ENCODE results near the gene CRACR2A. TPM values are rescaled to one million over a fixed set of nuclear protein-coding genes. Genes with fewer than 3 reads are reported as not detected.

Gene CRACR2A
- total and polyA plus RNA-seq, 10 of the 15 experiments (the other 5 are each of a cell fraction or from before 2014, with no cell fraction given) = 2.1 to 18.0 (median 13.2) TPM

DNA sequence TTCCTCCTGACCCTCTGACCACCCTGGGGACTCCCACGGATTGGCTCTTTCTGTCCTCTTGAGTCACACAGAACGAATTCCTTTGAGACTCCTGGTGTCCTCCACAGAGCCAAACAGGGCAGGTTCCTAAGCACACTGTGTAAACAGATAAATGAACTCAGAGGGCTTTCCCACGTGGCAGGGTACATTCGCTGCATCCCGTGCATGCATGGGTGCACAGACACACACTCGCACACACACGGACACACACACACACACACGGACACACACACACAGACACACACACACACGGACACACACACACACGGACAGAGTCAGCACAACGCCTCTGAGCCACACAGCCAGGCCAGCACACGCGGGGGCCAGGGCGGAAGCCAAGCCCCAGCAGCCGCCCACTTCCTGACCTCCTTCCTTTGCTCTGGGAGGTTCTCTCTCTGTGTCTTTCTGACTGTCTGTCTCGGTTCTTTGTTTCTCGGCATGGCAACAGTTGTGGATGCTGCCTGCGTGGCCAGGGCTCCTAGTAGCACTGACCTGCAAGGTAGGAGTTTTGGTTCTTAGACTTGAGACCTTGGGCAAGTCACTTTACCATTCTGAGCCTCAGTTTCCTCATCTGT, 706 bp downstream of the CRACR2A start (continued):
- TF ChIP-seq, protein P1, sequence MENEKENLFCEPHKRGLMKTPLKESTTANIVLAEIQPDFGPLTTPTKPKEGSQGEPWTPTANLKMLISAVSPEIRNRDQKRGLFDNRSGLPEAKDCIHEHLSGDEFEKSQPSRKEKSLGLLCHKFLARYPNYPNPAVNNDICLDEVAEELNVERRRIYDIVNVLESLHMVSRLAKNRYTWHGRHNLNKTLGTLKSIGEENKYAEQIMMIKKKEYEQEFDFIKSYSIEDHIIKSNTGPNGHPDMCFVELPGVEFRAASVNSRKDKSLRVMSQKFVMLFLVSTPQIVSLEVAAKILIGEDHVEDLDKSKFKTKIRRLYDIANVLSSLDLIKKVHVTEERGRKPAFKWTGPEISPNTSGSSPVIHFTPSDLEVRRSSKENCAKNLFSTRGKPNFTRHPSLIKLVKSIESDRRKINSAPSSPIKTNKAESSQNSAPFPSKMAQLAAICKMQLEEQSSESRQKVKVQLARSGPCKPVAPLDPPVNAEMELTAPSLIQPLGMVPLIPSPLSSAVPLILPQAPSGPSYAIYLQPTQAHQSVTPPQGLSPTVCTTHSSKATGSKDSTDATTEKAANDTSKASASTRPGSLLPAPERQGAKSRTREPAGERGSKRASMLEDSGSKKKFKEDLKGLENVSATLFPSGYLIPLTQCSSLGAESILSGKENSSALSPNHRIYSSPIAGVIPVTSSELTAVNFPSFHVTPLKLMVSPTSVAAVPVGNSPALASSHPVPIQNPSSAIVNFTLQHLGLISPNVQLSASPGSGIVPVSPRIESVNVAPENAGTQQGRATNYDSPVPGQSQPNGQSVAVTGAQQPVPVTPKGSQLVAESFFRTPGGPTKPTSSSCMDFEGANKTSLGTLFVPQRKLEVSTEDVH (IDR thresholded peaks at IDR 0.05; ENCODE audit: low read depth, partially characterized antibody) = no peak
- TF ChIP-seq CREM (IDR thresholded peaks at IDR 0.05; ENCODE audit: low read depth) (peak; percentile 59; the same call in 1 of the 2 replicates), SPI1 (IDR thresholded peaks at IDR 0.05; ENCODE audit: borderline replicate concordance, insufficient read depth, low read depth, low read length) (peak; percentile 51; the same call in 1 of the 2 replicates), EED (IDR thresholded peaks at IDR 0.05; ENCODE audit: low read depth) (peak; percentile 65; the same call in 1 of the 2 replicates), MYC (IDR thresholded peaks at IDR 0.05; ENCODE audit: insufficient read depth, insufficient read length, insufficient replicate concordance, low read length, severe bottlenecking) (peak; percentile 98), SIN3A (IDR thresholded peaks at IDR 0.05; ENCODE audit: low read depth, low read length) (peak; percentile 68), HDAC6 (IDR thresholded peaks at IDR 0.05; ENCODE audit: unreplicated experiment) (no peak), KAT2A (conservative IDR thresholded peaks at IDR 0.05; ENCODE audit: control insufficient read depth, low read depth, low read length) (no peak), WRNIP1 (IDR thresholded peaks at IDR 0.05; ENCODE audit: borderline replicate concordance, low read depth, low read length) (no peak), PAX5 (IDR thresholded peaks at IDR 0.05; ENCODE audit: borderline replicate concordance, low read depth, low read length) (peak; percentile 98), BRCA1 (IDR thresholded peaks at IDR 0.05; ENCODE audit: low read depth, low read length) (no peak), TCF7 (IDR thresholded peaks at IDR 0.05; ENCODE audit: borderline replicate concordance) (no peak)
- TF ChIP-seq, protein P2, sequence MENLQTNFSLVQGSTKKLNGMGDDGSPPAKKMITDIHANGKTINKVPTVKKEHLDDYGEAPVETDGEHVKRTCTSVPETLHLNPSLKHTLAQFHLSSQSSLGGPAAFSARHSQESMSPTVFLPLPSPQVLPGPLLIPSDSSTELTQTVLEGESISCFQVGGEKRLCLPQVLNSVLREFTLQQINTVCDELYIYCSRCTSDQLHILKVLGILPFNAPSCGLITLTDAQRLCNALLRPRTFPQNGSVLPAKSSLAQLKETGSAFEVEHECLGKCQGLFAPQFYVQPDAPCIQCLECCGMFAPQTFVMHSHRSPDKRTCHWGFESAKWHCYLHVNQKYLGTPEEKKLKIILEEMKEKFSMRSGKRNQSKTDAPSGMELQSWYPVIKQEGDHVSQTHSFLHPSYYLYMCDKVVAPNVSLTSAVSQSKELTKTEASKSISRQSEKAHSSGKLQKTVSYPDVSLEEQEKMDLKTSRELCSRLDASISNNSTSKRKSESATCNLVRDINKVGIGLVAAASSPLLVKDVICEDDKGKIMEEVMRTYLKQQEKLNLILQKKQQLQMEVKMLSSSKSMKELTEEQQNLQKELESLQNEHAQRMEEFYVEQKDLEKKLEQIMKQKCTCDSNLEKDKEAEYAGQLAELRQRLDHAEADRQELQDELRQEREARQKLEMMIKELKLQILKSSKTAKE (IDR thresholded peaks at IDR 0.05; ENCODE audit: low read depth, poor library complexity, severe bottlenecking) = no peak
- TF ChIP-seq, protein P3, sequence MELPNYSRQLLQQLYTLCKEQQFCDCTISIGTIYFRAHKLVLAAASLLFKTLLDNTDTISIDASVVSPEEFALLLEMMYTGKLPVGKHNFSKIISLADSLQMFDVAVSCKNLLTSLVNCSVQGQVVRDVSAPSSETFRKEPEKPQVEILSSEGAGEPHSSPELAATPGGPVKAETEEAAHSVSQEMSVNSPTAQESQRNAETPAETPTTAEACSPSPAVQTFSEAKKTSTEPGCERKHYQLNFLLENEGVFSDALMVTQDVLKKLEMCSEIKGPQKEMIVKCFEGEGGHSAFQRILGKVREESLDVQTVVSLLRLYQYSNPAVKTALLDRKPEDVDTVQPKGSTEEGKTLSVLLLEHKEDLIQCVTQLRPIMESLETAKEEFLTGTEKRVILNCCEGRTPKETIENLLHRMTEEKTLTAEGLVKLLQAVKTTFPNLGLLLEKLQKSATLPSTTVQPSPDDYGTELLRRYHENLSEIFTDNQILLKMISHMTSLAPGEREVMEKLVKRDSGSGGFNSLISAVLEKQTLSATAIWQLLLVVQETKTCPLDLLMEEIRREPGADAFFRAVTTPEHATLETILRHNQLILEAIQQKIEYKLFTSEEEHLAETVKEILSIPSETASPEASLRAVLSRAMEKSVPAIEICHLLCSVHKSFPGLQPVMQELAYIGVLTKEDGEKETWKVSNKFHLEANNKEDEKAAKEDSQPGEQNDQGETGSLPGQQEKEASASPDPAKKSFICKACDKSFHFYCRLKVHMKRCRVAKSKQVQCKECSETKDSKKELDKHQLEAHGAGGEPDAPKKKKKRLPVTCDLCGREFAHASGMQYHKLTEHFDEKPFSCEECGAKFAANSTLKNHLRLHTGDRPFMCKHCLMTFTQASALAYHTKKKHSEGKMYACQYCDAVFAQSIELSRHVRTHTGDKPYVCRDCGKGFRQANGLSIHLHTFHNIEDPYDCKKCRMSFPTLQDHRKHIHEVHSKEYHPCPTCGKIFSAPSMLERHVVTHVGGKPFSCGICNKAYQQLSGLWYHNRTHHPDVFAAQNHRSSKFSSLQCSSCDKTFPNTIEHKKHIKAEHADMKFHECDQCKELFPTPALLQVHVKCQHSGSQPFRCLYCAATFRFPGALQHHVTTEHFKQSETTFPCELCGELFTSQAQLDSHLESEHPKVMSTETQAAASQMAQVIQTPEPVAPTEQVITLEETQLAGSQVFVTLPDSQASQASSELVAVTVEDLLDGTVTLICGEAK (IDR thresholded peaks at IDR 0.05; ENCODE audit: borderline replicate concordance) = peak; percentile 70; the same call in 1 of the 2 replicates
- TF ChIP-seq, protein P4, sequence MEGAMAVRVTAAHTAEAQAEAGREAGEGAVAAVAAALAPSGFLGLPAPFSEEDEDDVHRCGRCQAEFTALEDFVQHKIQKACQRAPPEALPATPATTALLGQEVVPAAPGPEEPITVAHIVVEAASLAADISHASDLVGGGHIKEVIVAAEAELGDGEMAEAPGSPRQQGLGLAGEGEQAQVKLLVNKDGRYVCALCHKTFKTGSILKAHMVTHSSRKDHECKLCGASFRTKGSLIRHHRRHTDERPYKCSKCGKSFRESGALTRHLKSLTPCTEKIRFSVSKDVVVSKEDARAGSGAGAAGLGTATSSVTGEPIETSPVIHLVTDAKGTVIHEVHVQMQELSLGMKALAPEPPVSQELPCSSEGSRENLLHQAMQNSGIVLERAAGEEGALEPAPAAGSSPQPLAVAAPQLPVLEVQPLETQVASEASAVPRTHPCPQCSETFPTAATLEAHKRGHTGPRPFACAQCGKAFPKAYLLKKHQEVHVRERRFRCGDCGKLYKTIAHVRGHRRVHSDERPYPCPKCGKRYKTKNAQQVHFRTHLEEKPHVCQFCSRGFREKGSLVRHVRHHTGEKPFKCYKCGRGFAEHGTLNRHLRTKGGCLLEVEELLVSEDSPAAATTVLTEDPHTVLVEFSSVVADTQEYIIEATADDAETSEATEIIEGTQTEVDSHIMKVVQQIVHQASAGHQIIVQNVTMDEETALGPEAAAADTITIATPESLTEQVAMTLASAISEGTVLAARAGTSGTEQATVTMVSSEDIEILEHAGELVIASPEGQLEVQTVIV (IDR thresholded peaks at IDR 0.05; ENCODE audit: borderline replicate concordance, partially characterized antibody) = no peak
- TF ChIP-seq, protein P5, sequence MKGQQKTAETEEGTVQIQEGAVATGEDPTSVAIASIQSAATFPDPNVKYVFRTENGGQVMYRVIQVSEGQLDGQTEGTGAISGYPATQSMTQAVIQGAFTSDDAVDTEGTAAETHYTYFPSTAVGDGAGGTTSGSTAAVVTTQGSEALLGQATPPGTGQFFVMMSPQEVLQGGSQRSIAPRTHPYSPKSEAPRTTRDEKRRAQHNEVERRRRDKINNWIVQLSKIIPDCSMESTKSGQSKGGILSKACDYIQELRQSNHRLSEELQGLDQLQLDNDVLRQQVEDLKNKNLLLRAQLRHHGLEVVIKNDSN (IDR thresholded peaks at IDR 0.05; ENCODE audit: borderline replicate concordance, extremely low read length, insufficient read depth, low read depth, low read length) = no peak

Measured in GM12878 (cell line).